Brain pericyte (primary cell): ENCODE measurements around the gene CSH1.
"Not testable (repeated sequence)": the region's sequence is repeated elsewhere in the genome, so short reads cannot be mapped to it uniquely, and the experiment has no call there.

Experiments
- DNase-seq: peaks from one replicate; pipeline ENCODE4 v3.0.0-alpha.2; 2012; ENCODE audit warnings: low read depth, low spot score

The CSH1 gene

GRCh38 chr17:63896524-63897354, at the start of gene CSH1:
CSH1 (minus strand) TSS chr17:63896574; CDS start chr17:63896511, 63 bp downstream.
- not testable (repeated sequence) for DNase-seq

GRCh38 chr17:63945784-63946439, 49.5 kb upstream of the CSH1 start:
- DNase-seq: no peak

GRCh38 chr17:63944736-63945499, 48.5 kb upstream of the CSH1 start:
- DNase-seq: no peak

GRCh38 chr17:63943745-63944144, 47.4 kb upstream of the CSH1 start:
- DNase-seq: no peak

- DNase-seq: no peak
Measured at GRCh38 chr17:63942309-63942985, 46.1 kb upstream of the CSH1 start.

GRCh38 chr17:63941751-63942150, 45.4 kb upstream of the CSH1 start:
- no peak for DNase-seq

- DNase-seq: no peak
Measured at GRCh38 chr17:63941162-63941561, 44.8 kb upstream of the CSH1 start.

GRCh38 chr17:63940584-63940983, 44.2 kb upstream of the CSH1 start:
- DNase-seq: no peak

GRCh38 chr17:63939884-63940283, 43.5 kb upstream of the CSH1 start:
- no peak for DNase-seq

- no peak for DNase-seq
Measured at GRCh38 chr17:63939401-63939800, 43.0 kb upstream of the CSH1 start.

GRCh38 chr17:63937920-63938319, 41.5 kb upstream of the CSH1 start:
- DNase-seq: no peak

- no peak for DNase-seq
Measured at GRCh38 chr17:63937319-63937718, 40.9 kb upstream of the CSH1 start.

- no peak for DNase-seq
Measured at GRCh38 chr17:63934183-63935112, 38.1 kb upstream of the CSH1 start.

GRCh38 chr17:63933598-63933997, 37.2 kb upstream of the CSH1 start:
- DNase-seq: no peak

- DNase-seq: no peak
Measured at GRCh38 chr17:63932721-63933120, 36.3 kb upstream of the CSH1 start.

GRCh38 chr17:63931981-63932561, 35.7 kb upstream of the CSH1 start, which contains the start of gene CD79B:
CD79B (minus strand) TSS chr17:63932331; CDS start chr17:63932261, 70 bp downstream.
- no peak for DNase-seq

- DNase-seq: no peak
Measured at GRCh38 chr17:63930951-63931575, 34.7 kb upstream of the CSH1 start.

- DNase-seq: no peak
Measured at GRCh38 chr17:63929860-63930766, 33.7 kb upstream of the CSH1 start.
